ENCODE measurements around the gene DPYSL3.

The DPYSL3 gene

DNA sequence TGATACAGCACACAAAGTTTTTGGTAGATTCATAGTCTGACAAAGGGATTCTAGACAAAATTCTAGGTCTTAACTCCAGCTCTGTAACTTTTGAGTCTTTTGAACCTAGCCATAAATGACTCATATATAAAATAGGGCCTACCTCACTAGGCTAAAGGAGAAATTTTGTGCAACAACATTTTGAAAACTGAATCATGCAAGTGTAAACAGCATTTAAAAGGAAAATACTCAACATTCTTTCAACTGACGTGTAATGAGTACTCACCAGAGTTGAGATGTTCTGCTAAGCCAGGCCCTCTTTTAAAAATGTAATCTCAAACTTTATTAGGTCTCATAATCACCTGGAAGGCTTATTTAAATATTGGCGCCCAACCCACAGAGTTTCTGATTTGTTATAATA, 161.8 kb downstream of the DPYSL3 start:
- TF ChIP-seq GATA3 (IDR thresholded peaks at IDR 0.05; ENCODE audit: low read depth, low read length) (no peak), GATA2 (IDR thresholded peaks at IDR 0.05; ENCODE audit: low read depth, low read length) (no peak)

DNA sequence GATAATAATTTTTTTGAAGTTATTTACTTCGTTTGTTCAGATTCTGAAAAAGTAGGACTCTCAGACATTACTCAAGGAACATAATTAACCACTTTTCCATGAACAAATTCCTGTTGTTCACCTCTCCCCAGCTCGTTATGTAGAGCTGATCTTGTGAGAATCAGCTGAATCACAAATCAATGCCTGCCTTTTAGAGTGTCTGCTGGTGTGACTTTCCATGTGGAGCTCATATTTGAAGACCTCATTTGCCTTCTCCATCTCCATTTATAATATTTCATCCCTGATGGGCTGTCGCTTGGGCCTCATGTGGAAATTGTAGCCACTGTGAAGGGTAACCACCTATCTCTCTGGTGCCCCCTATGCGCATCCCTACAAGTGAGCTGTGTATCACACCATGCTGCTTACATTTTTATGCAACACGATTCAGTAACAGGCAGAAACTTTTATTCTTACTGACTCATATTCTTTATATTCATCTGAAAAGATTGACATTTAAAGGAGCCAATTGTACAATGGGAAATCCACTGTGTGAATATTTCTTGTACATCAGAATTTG, 163.8 kb downstream of the DPYSL3 start:
- no peak for TF ChIP-seq GATA2 (IDR thresholded peaks at IDR 0.05; ENCODE audit: low read depth, low read length)
- no peak for TF ChIP-seq GATA3 (IDR thresholded peaks at IDR 0.05; ENCODE audit: low read depth, low read length)

DNA sequence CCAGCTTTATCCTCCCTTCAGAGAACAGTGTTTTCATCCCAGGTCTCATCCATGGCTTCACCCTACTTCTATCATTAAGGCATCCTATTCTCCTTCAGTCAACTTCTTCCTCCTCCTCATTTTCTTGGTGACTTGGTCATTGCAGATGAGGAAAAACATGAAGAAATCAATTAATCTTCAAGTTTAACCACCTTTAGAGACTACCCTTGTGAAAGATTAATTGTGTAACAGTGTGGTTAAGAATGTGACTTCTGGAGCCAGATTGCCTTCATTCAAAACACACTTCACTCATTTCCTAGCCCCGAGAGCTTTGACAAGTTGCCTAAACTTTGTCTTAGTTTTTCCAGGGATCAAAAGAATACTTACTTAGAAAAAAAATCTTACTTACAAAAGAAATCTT, 165.0 kb downstream of the DPYSL3 start:
- no peak for TF ChIP-seq GATA3 (IDR thresholded peaks at IDR 0.05; ENCODE audit: low read depth, low read length)
- no peak for TF ChIP-seq GATA2 (IDR thresholded peaks at IDR 0.05; ENCODE audit: low read depth, low read length)

DNA sequence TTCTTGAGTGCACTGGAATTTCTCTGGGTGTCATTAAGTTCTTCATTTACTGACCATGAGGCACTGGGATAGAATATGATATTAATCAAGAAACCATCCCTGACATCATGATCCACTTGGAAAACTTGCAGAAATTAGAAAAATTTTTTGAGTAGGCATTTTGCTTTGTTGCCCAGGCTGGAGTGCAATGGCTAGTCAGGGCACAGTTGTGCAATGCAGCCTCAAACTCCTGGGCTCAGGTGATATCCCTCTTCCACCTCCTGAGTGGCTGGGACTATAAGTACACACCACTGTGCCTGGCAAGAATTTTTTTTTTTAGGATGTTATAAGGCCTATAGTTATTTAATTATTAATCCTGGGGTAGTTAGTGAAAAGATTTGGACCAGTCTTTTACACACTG, 168.5 kb downstream of the DPYSL3 start:
- TF ChIP-seq GATA3 (IDR thresholded peaks at IDR 0.05; ENCODE audit: low read depth, low read length) (no peak), GATA2 (IDR thresholded peaks at IDR 0.05; ENCODE audit: low read depth, low read length) (no peak)

DNA sequence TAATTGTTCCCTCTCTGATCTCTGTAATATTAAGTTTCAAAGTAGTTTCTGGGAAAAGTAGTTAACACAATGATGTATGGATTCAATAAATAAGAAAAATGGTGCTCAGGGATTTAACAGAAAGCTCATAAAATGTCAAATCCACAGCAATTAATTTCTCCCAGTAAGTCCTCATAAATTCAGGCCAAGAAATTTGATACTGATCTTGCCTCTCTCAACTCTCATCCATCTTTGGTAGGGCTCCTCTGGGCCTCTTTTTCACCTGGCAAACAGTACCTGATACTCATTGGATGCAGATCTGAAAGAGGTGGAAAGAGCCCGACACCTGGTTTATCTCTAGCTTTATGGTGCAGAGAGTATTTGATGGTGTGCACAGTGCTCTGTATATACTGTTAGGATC, 168.9 kb downstream of the DPYSL3 start:
- TF ChIP-seq GATA2 (IDR thresholded peaks at IDR 0.05; ENCODE audit: low read depth, low read length) (no peak), GATA3 (IDR thresholded peaks at IDR 0.05; ENCODE audit: low read depth, low read length) (no peak)
